LoVo (cell line): ENCODE data around the gene PANK3.
"Not testable (repeated sequence)": the region's sequence is repeated elsewhere in the genome, so short reads cannot be mapped to it uniquely, and the experiment has no call there.

Experiments used
- DNase-seq: peaks from one replicate; pipeline ENCODE4 v3.0.0-alpha.2; 2016; ENCODE audit warnings: low spot score

The PANK3 gene

DNA sequence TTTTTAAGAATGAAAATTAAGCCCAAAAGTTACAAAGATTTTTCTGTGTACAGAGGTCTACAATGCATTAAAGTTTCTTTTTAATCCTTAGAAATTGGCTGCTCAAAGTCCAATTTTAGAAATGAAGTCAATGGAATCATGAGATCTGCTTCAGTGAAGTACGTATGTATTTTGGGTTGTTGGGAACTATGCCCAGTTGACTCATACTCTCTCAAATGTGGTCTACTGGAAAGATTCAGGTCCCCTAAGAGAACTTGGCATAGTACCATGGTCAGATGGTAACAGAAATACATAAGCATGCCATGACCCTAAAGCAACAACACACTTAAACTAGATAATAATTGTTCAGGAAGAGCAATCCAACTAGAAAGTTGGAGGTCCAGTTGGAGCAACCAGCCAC is 27.0 kb downstream of the PANK3 start:
- no peak for DNase-seq

GRCh38 chr5:168550656-168551055 is 28.5 kb downstream of the PANK3 start:
- DNase-seq = no peak

DNA sequence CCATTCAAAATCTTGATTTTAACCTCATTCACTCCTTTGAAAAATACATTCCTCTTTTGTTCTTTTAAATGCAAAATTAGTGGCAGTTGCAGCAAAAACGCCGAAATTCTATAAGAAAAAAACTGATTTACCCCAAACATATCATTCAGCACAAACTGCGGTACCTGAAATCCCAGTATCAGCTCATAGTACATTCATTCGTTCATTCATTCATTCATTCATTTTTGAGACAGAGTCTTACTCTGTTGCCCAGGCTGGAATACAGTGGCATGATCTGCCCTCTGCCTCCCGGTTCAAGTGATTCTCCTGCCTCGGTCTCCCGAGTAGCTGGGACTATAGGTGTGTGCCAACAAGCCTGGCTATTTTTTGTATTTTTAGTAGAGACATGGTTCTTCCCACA is 29.6 kb downstream of the PANK3 start:
- DNase-seq = no peak

GRCh38 chr5:168537176-168537575 is 42.0 kb downstream of the PANK3 start:
- DNase-seq = no peak

GRCh38 chr5:168534351-168534750 is 44.8 kb downstream of the PANK3 start:
- not testable (repeated sequence) for DNase-seq

DNA sequence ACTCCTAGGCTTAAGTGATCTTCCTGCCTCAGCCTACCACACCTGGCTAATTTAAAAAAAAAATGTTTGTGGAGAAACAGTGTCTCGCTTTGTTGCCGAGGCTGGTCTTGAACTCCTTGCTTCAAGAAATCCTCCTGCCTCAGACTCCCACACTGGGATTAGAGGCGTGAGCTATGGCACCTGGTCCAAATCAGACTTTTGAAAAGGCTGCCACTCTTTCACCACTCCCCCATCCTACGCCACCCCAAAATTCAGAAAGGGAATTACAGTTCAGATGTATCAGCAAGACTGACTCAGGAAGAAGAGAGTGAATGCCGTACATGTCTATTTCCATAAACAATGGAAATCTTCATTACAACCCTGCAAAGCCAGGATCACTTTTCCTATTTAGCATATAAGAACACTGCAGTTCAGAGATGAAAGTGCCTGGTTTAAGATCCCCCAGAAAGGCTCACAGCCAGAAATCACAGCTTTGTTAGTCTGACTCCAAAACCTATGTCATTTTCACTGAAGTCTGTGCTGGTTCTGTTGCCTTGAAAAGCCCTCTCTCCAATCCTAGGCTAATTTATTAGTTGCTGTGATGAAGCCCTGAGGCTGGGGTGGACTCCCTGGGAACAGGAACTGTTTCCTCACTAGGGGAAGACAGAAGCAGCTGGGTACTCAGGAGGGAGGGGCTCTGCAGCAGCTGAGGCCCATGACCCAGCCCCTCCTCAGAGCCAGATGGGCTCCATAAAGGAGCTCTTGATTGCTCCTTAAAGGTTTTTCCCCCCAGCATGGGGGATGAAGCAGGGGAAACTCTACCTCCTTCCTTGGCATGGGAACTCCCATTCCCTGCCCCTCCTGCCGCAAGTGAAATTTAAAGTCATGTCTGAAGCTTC is 46.9 kb downstream of the PANK3 start:
- DNase-seq = no peak

- no peak for DNase-seq
Observed at GRCh38 chr5:168531191-168531590, 48.0 kb downstream of the PANK3 start.

GRCh38 chr5:168530621-168531150 is 48.5 kb downstream of the PANK3 start:
- DNase-seq = no peak

- DNase-seq = no peak
Observed at GRCh38 chr5:168529374-168530234, 49.6 kb downstream of the PANK3 start.

- DNase-seq = no peak
Observed at GRCh38 chr5:168528521-168529373, 50.4 kb downstream of the PANK3 start, which contains the start of gene FBLL1. Gene FBLL1 (plus strand): TSS chr5:168529305. CDS start chr5:168529505, 200 bp downstream.

GRCh38 chr5:168527756-168528295 is 51.3 kb downstream of the PANK3 start:
- DNase-seq = no peak

DNA sequence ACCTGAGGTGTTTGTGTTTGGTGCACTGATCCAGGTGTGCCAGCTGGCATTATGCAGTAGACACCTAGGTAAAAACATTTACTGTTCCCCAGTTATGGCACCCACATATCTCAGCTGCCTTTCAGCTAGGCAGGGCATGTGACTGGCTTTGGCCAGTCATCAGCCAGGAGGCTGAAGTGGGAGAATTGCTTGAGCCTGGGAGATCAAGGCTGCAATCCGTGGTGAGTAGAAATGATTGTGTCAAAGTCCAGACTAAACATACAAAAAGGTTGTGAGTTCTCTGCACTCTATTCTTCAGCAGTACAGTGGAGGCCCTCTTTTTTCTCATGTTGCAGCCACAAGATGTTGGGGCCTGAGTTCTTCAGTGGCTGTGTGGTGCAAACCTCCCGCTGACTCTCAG is 53.3 kb downstream of the PANK3 start:
- no peak for DNase-seq

- DNase-seq = no peak
Observed at GRCh38 chr5:168513861-168514428, 65.2 kb downstream of the PANK3 start.

DNA sequence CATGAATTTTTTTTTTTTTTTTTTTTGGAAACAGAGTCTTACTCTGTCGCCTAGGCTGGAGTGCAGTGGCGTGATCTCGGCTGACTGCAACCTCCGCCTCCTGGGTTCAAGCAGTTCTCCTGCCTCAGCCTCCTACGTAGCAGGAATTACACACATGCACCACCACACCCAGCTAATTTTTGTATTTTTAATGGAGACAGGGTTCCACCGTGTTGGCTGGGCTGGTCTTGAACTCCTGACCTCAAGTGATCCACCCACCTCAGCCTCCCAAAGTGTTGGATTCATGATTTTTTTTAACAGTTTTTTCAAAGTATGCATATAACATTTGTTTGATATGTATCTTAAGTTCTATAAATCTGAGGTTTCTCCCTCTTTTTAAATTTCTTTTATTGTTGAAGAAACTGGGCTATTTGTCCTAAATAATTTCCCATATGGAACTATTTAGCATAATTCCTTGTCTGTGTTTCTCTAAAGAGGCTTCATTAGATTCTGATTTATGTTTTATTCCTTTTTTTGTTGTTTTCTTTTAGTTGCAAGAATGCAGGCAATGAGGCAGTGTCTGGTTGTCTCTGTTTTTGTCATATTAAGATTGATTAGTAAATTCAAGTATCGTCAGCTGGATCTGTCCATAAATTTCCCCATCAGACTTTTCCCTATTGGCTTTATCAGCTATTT is 76.5 kb downstream of the PANK3 start:
- no peak for DNase-seq
